ENCODE measurements around the gene RESP18.

RESP18 gene

DNA sequence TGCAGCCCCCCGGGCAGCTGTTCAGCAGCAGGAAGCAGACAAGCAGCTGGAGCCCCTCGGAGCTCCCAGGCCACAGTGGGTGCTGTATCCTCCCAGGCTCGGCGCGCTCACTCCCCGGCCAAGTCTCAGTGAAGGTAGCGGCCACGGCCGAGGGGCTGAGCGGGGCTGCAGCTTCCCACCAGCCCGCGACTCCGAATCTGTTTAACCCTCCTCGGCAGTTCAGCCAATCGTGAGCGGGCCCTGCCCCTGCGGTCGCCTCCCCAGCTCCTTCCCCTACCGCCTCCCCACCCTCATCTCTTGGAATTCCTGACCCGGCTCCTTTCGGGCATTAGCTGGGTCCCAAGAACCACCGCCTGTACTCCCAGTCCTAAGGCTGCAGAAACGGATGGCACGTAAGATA is at the start of gene RESP18:
Gene RESP18 (minus strand): TSS at position 203 of the 400 bp plus-strand sequence.
- peak in 9 of 56 donors; percentile 2 to 43 (median 18) for DNase-seq

DNA sequence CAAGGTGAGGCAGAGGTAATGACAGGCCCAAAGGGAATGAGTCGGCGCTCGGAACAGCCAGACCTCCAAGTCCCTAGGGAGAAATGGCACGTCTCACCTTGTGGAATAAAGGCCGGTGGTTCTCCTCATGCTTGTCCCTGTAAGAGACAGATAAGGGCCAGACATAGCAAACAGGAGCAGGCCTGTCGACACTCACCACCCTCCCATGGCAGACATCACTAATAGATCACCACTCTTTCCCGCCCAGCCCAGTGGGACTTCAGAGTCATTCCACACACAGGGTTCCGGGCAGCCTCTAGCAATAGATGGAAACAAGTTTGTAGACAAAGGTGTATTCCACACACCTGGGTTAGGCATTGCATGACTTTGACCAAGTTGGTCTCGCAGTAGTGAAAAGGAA is 48.9 kb upstream of the RESP18 start:
- DNase-seq, result no peak

DNA sequence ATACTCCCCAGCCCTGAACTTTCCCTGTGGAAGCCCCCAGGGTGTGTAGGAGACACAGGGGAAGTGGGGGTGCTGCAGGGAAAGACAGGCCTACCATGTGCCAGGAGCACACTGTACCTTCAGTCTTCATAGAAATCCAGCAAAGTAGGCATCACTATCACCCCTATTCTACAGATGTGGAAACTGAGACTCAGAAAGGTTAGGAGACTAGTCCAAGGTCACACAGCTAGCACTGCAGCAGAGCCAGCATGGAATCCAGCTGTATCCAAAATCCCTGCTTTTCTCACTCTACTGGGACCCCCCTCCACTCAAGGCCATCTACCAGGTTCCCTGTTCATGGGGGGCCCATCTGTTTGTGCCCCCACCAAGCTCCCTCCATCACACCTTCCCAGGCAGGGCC is 48.4 kb upstream of the RESP18 start:
- no peak for DNase-seq

DNA sequence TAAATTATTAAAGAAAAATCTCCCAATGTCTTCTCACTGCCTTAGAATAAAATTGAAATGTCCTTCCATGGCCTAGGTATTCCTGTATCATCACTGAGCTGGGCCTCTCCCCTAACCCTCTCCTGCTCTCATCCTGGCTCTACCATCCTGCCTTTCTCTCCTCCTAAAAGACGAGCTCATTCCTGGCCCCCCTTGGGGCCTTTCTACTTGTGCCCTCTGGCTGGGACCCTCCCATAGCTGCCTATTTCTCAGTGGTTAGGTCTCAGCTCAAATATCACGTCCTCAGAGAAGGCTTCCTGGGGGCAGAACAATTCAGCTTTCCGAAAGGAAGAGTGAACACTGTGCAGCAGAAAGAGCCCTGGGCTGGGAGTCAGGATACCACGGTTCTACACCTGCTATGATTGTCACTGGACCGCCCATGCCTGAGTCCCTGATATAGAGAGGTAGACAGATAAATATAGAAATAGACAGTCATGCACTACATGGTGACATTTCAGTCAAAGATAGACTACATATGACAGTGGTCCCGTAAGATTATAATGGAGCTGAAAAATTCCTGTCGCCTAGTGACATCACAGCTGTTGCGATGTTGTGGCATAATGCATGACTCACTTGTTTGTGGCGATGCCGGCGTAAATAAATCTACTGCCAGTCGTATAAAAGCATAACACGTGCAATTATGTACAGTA is 45.8 kb upstream of the RESP18 start:
- peak in 1 of 56 donors; percentile 4 for DNase-seq

DNA sequence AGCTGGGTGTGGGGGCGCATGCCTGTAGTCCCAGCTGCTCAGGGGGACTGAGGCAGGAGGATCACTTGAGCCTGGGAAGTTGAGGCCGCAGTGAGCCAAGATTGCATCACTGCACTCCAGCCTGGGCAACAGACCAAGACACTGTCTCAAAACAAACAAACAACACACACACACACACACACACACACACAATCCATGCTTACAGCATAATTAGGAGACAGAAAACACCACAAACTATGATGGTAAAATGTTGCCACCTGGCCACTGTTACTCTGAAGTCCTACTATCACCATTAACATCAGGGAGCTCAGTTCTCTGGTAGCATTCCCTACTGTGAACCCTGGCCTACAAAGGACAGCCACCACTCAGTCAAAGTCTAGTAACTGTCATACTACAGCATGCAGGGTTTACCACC is 36.9 kb upstream of the RESP18 start:
- DNase-seq, result peak in 14 of 56 donors; percentile 2 to 46 (median 22)

DNA sequence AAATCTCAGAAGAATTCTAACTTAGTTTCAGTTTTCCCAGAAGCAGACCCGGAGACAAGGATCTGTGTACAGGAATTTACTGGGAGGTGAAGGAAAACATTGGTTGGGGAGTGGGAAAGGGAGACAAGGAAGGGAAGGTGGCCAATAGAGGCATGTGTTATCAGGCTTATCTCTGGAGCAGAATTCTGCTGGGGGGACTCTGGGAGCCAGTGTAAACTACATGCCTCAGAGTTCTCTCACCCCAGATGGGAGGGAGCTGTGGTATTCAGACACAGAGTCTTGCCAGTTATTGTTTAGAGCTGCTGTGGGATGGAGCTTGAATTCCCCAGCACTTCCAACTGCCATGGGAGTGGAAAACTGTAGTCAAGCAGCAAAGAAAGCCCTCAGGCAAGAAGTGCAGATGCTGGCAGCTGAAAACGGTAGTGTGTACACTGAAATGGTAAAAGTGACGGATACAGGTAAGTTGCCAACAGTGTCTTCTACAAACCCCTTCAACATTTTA is 36.2 kb upstream of the RESP18 start:
- DNase-seq, result no peak

DNA sequence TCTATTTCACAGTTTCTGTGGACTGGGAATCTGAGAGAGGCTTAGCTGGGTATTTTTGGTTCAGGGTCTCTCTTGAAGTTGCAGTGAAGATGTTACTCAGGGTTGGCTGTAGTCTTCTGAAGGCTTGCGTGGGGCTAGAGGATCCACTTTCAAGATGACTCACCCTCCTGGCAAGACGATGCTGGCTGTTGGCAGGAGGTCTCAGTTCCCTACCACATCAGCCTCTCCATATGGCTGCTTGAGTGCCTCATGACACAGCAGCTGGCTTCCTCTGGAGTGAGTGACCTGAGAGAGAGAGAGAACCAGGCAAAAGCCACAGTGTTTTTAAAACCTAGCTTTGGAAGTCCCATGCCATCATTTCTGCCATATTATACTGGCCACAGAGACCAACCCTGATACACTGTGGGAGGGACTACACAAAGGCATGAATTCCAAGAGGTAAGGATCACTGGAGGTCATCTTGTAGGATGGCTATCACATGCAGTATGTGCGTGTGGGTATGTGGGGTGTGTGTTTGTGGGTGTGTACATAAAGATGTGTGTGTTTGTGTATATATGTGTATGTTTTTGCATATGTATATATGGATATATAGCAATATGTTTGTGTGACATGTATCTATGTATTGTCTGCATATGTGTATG is 30.1 kb upstream of the RESP18 start:
- peak in 4 of 56 donors; percentile 1 to 13 (median 10) for DNase-seq

DNA sequence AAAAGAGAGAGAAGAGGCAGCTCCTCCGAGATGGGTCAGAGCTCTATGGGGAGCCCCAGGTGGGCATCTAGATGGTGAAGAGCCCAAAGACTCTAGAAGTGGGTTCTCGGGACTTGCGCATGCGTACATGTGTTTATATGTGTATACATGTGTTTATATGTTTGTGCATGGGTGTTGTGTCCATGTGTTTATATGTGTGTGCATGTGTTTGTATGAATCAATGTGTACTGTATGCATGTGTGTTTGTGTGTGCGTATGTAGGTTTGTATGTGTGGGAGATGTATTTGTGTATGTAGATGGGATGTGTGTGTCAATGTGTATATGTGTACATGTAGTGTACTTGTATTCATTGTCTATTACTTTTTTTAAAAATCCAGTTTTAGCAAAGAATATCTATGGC is 29.5 kb upstream of the RESP18 start:
- no peak for DNase-seq

DNA sequence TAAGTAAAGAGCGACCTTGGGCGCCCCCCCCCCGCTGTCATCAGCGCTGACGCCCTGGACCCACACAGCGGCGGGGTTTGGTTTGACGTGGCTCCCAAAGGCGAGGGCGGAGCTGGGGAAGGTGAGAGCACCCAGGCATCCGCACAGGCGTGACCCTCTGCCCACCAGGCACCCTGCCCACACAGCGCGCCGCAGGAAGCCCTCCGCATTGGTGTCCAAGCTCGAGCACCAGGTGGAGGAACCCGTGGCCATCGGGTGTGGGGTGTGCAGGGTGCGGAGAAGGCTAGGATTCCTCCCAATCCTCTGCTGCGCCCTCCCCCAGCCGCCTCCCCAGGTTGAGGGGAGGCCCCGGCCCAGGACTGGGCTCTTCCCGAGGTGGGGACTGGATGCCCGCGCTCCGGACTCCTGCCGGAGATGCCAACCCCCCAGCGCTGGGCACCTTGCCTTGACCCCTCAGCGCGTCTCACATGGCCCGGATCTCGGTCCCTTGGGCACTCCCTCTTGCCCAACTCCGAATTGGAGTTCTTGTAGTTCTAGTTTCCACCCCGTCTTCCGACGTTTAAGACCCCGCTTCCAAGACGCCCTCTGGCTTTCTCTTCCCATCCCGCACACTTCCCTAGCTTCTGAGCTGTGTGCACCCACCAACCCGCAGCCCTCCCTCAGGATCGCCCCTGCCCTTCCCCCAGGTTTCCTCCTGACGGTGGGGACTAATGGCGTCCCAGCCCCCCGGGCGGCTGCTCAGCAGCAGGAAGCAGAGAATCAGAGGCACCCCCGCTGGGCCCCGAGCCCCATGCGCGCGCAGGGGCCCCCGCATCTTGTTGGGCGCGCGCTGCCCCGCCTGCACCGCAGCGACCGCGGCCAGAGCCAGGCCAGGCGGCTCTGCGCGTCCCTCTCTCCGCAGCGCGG is 25.9 kb upstream of the RESP18 start:
- DNase-seq, result peak in 3 of 56 donors; percentile 9 to 40 (median 16)

DNA sequence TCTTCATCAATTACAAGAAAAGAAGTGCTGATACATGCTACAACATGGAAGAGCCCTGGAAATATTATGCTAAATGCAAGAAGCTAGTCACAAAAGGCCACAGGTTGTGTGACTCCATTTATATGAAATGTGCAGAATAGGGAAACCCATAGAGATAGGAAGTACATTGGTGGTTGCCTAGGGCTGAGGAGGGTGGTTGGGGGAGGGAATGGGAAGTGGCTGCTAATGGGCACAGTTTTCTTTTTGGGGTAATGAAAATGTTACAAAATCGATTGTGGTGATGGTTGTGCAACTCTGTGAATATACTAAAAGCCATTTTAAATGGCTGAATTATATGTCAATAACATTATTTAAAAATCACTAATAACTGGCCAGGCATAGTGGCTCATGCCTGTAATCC is 24.3 kb upstream of the RESP18 start:
- no peak for DNase-seq

DNA sequence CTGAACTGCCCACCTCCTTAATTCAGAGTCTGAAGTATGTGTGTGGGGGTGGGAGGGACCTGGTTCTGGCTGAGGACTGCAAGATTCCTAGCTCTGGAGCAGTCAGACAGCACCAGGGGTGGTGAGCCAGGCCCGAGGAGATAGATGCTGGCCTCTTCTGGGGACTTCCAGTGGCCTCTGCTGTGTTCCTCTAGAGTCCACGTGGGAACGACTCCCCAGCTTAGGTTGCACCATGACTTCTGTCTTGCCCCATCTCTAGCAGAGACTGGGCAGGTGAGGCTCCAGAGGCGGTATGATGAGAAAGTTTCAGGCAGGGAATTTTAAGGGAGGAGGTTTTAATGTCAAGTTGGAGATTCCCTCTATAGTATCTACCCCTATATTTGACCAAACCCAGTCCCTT is 22.0 kb upstream of the RESP18 start:
- DNase-seq, result no peak

DNA sequence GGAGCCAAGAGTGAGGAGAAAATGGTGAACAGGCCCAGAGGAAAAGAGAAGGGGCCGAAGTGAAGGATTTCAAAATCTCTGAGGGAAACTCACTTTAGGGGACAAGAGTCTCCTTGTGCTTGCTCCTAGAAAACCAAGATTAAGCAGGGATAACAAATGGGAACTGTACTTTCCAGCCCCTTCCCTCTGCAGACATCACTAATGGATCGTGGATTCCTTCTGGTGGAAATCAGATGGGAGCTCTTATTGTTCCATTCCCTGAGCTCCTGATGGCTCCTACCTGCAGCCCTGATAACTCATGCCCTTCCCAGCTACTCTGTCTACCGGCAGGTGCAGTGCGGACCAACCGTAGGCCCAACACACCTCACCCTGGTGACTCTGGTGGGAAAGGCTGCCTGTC is 20.6 kb upstream of the RESP18 start:
- DNase-seq, result no peak

DNA sequence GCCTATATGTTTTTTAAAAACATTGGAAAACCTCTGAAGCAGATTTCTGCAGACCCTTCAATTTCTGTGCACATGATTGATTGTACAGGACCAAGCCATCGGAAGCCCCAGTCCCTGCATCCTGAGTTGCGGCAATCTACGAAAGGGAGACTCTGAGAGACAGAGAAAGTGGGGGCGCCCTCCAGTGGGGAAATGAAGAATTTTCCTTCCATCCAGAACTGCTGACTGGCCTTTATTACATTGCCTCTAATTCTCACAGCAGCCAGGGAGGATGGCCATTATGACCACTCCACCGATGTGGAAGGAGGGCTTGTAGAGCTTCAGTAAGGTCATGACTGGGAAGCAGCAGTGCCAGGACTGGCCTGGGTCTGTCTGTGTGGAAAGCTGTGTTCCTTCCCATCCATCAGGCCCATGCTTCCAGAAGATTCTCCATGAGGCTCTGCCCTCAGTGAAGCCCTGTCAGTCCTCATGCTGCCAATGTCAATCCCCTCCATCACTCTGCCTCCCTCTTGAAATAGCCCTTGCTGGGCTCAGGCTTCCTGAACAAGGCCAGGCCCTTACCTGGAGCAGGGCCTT is 20.0 kb upstream of the RESP18 start:
- DNase-seq, result peak in 36 of 56 donors; percentile 4 to 86 (median 38)

DNA sequence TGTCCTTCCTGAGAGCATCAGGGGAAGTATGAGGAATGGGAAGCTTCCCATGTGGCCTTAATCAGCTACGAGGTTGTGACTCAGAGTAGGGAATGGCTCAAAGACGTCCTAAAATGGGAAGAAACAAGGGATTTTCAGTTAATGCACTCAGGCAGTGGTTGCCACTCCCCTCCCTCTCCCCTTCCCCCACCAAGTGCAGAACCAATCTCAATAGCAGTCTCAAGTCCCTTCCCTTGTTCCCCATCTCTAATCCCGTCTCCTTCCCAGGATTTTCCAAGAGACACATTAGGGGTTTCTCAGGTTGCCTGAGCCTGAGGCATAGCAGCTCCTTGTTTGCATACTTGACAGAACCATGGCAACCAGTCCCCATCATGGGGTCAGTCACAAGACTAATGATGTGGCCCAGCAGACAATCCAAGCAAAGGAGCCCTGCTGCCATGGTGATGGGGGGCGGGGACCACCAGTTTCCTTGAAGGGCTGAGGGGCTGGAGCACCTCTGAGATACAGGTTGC is 18.2 kb upstream of the RESP18 start:
- peak in 1 of 56 donors; percentile 2 for DNase-seq

DNA sequence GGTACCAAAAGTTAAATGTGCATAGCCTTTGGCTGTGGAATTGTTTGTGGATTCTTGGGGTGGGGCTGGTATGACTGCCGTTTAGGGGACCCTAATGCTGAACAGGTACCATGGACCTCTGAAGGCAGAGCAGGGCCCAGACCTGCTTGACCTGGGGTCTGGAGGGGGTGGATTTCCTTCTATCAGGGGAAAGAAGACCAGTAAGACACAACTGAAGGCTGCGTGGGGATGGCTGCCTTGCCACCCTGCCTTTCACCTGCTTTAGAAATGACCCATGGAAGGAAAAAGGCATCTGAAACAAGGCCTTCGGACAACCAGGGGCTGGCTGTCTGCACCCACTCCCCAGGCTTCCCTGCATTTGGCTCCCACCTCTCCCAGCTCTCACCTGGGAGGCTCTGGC is 17.7 kb upstream of the RESP18 start:
- no peak for DNase-seq

DNA sequence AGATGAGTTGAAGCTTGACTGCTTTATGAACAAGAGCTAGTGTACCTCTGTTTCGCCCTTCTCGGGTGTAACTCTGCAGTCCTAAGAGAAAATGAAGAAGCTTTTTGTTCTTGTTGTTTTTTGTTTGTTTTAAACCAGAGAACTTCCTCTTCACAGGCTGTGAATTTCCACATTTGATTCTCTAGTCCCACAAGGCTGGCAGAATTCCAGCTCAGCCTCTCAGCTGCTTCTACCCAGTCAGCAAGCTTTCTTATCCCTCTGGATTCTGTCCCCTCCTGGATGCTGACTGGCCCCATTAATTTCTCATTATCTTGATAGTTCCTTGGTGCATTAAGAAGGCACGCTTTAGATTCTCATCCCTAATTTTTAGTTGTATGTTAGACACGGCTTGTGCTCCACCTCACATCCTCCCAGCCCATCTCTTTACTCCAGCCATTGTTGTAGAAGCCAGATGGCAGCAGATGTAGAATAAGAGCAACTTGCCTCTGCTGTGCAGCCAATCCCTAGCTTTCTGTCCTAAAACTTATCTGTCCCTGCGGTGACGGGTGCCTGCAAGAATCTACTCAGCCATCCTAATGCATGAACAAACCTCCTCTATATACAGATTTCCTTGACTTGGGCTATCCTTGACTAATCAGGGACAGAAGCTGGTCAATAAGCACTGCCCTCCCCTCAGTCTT is 12.3 kb upstream of the RESP18 start:
- peak in 18 of 56 donors; percentile 7 to 60 (median 26) for DNase-seq

DNA sequence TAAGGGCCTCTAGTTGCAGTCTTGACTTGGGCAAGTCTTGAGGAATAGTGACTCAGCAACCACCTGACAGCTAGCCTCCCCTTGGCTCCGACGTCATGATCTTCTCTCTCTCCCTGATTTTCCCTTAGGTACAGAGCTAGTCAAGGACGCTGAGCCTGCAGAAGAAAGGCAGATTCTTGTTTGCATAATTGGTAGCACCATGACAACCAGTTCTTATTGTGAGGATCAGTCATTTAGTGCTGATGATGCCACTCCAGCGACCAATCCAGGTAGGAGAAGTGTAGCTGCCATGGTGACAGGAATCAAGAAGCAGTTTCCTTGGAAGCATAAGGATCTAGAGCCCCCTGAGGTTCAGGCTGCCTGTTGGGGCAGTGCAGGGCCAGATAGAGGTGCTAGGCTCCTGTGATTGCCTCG is 2.8 kb upstream of the RESP18 start:
- DNase-seq, result peak in 30 of 56 donors; percentile 14 to 87 (median 45)

DNA sequence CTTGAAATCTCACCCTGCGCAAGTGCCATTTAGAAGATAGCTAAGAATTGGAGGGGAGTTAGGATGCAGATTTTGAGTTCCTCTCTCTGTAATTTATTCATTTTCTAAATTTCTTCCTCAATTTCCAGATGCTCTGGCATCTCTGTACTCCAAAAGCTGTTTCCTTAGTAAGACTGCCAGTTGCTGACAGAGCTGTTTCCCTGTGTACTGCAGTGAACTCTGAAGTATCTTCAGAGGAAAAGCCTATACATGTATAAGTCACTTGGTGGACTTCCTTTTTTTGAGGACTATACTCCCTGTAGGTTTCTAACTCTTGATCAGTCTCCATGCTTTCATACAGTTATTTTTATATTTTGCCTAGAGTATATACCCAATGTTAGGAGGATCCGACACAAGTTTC is 1.5 kb upstream of the RESP18 start:
- no peak for DNase-seq

DNA sequence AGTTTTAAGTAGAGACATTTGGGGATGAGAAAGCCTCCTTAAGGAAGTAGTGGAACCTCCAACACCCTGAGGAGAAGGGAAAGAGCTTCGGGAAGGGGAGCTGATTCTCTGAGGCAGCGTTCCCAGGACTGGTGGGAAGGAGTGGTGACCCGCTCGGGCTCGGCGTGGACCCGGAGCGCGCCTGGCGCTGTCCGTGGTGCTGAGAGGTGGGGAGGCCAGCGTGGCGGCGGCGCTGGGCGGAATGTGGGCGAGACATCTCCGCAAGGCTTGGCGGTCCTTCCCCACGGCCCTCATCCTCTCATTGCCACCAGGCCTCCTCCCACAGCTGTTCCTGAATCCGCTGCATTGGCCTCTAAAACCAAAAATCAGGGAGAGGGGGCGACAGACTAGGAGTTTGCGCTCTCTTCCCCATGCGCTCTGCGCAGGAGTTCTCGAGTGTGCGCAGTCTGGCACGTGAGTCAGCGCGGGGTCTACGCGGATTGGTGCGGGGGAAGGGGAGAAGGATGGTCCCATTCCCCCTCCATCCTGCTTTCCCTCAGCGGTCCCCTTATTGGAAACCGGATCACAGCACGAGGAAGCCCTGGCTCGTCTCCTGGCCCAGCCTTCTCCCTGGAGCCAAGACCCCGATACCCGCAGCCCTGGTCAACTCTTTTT is 857 bp downstream of the RESP18 start:
- DNase-seq, result peak in 23 of 56 donors; percentile 4 to 72 (median 40)

DNA sequence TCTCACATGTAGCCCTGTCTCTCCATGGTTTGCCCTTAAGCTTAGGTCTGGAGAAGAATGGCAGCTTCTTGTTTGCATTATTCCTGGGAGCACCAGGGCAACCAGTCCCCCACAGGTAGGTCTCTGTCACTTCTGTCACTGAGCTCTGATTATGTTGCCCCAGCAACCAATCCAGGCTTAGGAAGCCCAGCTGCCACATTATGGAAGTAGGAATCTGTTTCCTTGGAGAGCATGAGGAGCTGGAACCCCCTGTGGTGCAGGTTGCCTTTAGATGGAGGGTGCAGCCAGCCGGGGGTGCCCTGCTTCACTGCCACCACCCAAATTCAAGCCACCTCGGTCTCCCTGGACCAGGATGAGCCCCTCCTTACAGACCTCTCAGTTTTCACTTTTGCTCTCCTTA is 4.8 kb downstream of the RESP18 start:
- peak in 21 of 56 donors; percentile 6 to 56 (median 26) for DNase-seq

Measured in nucleus accumbens (tissue), 56 donors.